ENCODE measurements around the gene PROB1. TPM values are rescaled to one million over a fixed set of nuclear protein-coding genes. Genes with fewer than 3 reads are reported as not detected.
A peak's percentile ranks its signal among the peaks of the same experiment; 100 is the strongest.

The PROB1 gene
- total RNA-seq, 6 experiments from 2014 or later = 2.8 to 5.3 (median 5.1) TPM

DNA sequence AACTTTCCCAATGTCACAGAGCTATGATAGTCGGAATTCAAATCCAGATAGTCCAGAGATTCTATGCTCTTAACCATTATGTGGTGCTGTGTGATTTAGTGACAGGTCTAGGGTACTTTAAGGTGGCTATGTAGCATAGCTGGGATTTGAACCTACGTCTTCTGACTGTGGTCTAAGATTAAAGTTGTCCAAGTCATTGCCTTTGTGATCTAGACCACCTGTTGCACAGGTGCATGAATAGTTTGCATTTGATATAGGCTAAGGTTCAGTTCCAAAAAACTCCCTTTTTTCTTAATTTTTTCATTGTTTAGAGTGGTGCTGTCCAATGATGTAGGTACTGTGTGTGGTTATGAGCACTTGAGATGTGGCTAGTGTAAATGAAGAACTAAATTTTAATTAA lies 50.7 kb downstream of the PROB1 start:
- H3K4me3 Mint-ChIP-seq = peak overlapping the region; percentile 94
- H3K9me3 Mint-ChIP-seq = no peaks in the 10 kb centered on the region
- peaks cover 24% of the 10 kb centered on the region; the same call in 1 of the 2 replicates for H3K36me3 Mint-ChIP-seq (ENCODE audit: low read depth)
- TF ChIP-seq, protein P1, sequence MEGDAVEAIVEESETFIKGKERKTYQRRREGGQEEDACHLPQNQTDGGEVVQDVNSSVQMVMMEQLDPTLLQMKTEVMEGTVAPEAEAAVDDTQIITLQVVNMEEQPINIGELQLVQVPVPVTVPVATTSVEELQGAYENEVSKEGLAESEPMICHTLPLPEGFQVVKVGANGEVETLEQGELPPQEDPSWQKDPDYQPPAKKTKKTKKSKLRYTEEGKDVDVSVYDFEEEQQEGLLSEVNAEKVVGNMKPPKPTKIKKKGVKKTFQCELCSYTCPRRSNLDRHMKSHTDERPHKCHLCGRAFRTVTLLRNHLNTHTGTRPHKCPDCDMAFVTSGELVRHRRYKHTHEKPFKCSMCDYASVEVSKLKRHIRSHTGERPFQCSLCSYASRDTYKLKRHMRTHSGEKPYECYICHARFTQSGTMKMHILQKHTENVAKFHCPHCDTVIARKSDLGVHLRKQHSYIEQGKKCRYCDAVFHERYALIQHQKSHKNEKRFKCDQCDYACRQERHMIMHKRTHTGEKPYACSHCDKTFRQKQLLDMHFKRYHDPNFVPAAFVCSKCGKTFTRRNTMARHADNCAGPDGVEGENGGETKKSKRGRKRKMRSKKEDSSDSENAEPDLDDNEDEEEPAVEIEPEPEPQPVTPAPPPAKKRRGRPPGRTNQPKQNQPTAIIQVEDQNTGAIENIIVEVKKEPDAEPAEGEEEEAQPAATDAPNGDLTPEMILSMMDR (IDR thresholded peaks at IDR 0.05) = no peak
- no peak overlapping the region for H3K27ac Mint-ChIP-seq
- peaks cover 3% of the 10 kb centered on the region for H3K27me3 Mint-ChIP-seq (ENCODE audit: insufficient read depth)
- H3K4me1 Mint-ChIP-seq (ENCODE audit: low read depth) = peaks cover 47% of the 10 kb centered on the region
- DNase-seq = no peak

DNA sequence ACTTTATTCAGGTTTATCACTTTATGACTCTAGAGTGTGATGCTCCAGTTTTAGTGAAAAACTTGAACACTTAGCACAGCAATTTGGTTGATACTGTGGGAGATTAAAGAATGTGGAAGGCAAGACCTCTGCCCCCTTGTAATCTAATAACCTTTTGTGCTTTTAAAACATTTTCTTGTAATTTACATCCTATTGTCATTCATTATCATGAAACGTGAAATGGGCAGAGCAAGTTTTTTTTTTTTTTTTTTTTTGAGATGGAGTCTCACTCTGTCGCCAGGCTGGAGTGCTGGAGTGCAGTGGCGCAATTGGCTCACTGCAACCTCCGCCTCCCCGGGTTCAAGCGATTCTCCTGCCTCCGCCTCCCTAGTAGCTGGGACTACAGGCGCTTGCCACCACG lies 51.4 kb downstream of the PROB1 start:
- Mint-ChIP-seq H3K27me3 (ENCODE audit: insufficient read depth) (peaks cover 3% of the 10 kb centered on the region), H3K36me3 (ENCODE audit: low read depth) (peaks cover 24% of the 10 kb centered on the region; the same call in 1 of the 2 replicates), H3K4me3 (peak overlapping the region; percentile 94), H3K27ac (peak overlapping the region; percentile 98; the same call in 1 of the 2 replicates), H3K4me1 (ENCODE audit: low read depth) (peaks cover 51% of the 10 kb centered on the region), H3K9me3 (no peaks in the 10 kb centered on the region)
- TF ChIP-seq, protein P1 (IDR thresholded peaks at IDR 0.05) = no peak
- no peak for DNase-seq

DNA sequence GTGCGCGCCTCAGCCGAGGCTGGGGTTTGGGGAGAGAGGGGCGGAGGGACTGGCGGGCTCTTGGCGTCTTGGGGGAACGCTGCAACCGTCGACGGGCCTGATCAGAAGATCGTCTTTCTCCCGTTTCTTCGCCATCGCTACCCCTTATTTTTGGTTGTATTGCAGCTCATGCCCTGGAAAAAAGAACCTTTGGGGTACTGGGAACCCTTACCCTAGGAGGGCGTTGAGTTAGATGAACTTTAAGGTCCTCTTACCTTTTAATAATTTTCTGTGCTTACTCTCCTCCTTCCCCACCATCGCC lies 52.5 kb downstream of the PROB1 start:
- peak overlapping the region; percentile 98 for H3K27ac Mint-ChIP-seq

DNA sequence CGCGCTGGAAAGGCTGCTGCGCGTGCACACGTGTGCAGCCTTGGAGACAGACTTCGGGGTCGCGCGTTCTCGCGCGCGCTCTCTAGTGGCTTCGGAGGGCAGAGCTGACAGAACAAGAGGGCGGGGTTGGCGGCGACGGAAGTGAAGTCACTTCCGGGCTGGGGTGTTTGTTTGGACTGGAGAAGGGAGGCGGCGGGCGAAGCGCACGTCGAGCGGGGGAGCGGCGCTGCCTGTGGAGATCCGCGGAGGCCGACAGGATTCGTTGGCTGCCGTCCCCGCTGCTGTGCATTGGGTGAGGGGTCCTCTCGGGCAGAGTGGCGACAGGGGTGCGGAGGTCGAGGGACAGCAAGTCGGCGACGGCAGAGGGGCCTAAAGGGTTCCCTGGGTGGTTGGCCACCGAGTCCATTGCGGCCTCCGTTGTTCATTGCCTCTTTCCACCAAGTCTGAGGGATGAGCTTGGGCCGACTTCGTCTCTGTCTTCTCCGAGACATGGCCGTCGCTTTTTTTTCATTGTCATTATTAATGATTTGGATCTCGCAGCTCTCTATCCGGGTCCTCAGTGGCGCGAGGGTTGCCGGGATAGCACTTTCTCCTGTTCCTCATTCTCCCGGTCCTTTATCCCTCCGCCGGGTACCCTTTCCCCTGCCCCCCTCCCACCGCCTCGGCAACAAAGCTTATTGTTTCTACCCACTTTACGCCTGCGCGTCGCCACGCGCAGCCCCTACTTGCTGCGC lies 53.0 kb downstream of the PROB1 start, which contains the start of gene PAIP2:
TSS of gene PAIP2 (plus strand) at position 166 of the 734 bp plus-strand sequence. CDS start 21,931 bp downstream, outside the sequence.
- Mint-ChIP-seq H3K27me3 (ENCODE audit: insufficient read depth) (peaks cover 3% of the 10 kb centered on the region), H3K36me3 (ENCODE audit: low read depth) (peaks cover 22% of the 10 kb centered on the region; the same call in 1 of the 2 replicates), H3K4me3 (peak within 1 kb of the TSS; percentile 94), H3K27ac (peak within 1 kb of the TSS; percentile 98), H3K4me1 (ENCODE audit: low read depth) (peaks cover 51% of the 10 kb centered on the region), H3K9me3 (no peaks in the 10 kb centered on the region)
- DNase-seq = peak; percentile 75
- TF ChIP-seq, protein P1 (IDR thresholded peaks at IDR 0.05) = peak; percentile 81

More for the DNA sequence above, 52.5 kb downstream of the PROB1 start:
- H3K27me3 Mint-ChIP-seq (ENCODE audit: insufficient read depth) = peaks cover 3% of the 10 kb centered on the region
- peaks cover 24% of the 10 kb centered on the region; the same call in 1 of the 2 replicates for H3K36me3 Mint-ChIP-seq (ENCODE audit: low read depth)
- H3K4me3 Mint-ChIP-seq = peak overlapping the region; percentile 94
- no peaks in the 10 kb centered on the region for H3K9me3 Mint-ChIP-seq
- TF ChIP-seq, protein P1 (IDR thresholded peaks at IDR 0.05) = no peak
- H3K4me1 Mint-ChIP-seq (ENCODE audit: low read depth) = peaks cover 51% of the 10 kb centered on the region
- DNase-seq = no peak

DNA sequence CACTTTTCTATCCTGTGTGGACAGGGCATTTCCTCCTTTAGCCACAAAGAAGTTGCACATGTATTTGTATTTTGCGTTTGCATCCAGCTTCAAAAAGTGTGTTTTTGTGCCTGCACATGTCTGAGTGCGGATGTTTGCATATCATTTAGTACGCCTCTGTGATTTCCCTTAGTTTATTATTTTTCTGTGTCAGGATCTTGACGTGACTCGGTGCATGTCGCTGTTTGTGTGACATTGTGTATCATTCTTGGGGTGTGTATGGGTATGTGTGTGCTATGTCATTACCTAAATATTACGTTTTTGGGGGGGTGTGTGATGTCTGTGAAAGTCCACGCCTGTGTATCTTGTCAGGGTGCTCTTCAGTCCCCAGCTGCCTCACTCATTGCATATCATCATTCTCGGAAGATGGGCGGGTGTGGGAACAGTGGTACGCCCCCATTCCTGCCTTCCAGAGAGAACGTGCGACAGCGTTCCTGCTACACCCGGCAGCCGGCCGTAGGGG lies 53.7 kb downstream of the PROB1 start:
- Mint-ChIP-seq H3K27me3 (ENCODE audit: insufficient read depth) (peaks cover 3% of the 10 kb centered on the region), H3K9me3 (no peaks in the 10 kb centered on the region), H3K4me3 (peak overlapping the region; percentile 94), H3K4me1 (ENCODE audit: low read depth) (peaks cover 51% of the 10 kb centered on the region), H3K36me3 (ENCODE audit: low read depth) (peaks cover 20% of the 10 kb centered on the region; the same call in 1 of the 2 replicates), H3K27ac (peak overlapping the region; percentile 98)
- TF ChIP-seq, protein P1 (IDR thresholded peaks at IDR 0.05) = no peak
- DNase-seq = peak; percentile 97

Other genes with a start within 250 kb of the PROB1 start
- gene SIL1, start 196.7 kb downstream of the PROB1 start, total RNA-seq (2021; fragmentation: NEBNext Ultra II Directional; extraction: Animal tissue kit (Norgen Biotek cat#: 25700)) = 10 to 100 TPM; 64.7 to 84.7 (median 78.7) TPM
- gene MATR3, start 101.4 kb downstream of the PROB1 start, total RNA-seq (2021; fragmentation: NEBNext Ultra II Directional; extraction: Animal tissue kit (Norgen Biotek cat#: 25700)) = 100 to 1,000 TPM; 117 to 179 (median 140) TPM
- gene PAIP2, start 53.2 kb downstream of the PROB1 start, total RNA-seq (2021; fragmentation: NEBNext Ultra II Directional; extraction: Animal tissue kit (Norgen Biotek cat#: 25700)) = 10 to 100 TPM; 55.1 to 64.8 (median 59.8) TPM
- not detected for gene SLC23A1, start 11.8 kb downstream of the PROB1 start, total RNA-seq (2021; fragmentation: NEBNext Ultra II Directional; extraction: Animal tissue kit (Norgen Biotek cat#: 25700))
- under 1 TPM in 2 of 6 experiments, not detected in 4; 0.14 to 0.20 TPM for gene MZB1, start 5.2 kb downstream of the PROB1 start, total RNA-seq (2021; fragmentation: NEBNext Ultra II Directional; extraction: Animal tissue kit (Norgen Biotek cat#: 25700))
- gene SPATA24, start 9.0 kb upstream of the PROB1 start, total RNA-seq (2021; fragmentation: NEBNext Ultra II Directional; extraction: Animal tissue kit (Norgen Biotek cat#: 25700)) = 1 to 10 TPM; 4.0 to 6.9 (median 5.2) TPM
- 10 to 100 TPM; 14.3 to 19.9 (median 18.2) TPM for gene DNAJC18, start 44.4 kb upstream of the PROB1 start, total RNA-seq (2021; fragmentation: NEBNext Ultra II Directional; extraction: Animal tissue kit (Norgen Biotek cat#: 25700))
- under 1 TPM; 0.28 to 0.91 (median 0.83) TPM for gene ECSCR, start 67.6 kb upstream of the PROB1 start, total RNA-seq (2021; fragmentation: NEBNext Ultra II Directional; extraction: Animal tissue kit (Norgen Biotek cat#: 25700))
- gene SMIM33, start 75.9 kb upstream of the PROB1 start, total RNA-seq (2021; fragmentation: NEBNext Ultra II Directional; extraction: Animal tissue kit (Norgen Biotek cat#: 25700)) = not detected
- gene STING1, start 87.7 kb upstream of the PROB1 start, total RNA-seq (2021; fragmentation: NEBNext Ultra II Directional; extraction: Animal tissue kit (Norgen Biotek cat#: 25700)) = 10 to 100 TPM; 68.8 to 99.6 (median 87.9) TPM
- 100 to 1,000 TPM; 113 to 144 (median 123) TPM for gene UBE2D2, start 166.2 kb upstream of the PROB1 start, total RNA-seq (2021; fragmentation: NEBNext Ultra II Directional; extraction: Animal tissue kit (Norgen Biotek cat#: 25700))

All from HFFc6 (cell line).